Endodermal cell (in vitro differentiated cells): ENCODE data around the gene UGT1A3. TPM values are rescaled to one million over a fixed set of nuclear protein-coding genes. Genes with fewer than 3 reads are reported as not detected.

Experiments used
- DNase-seq: peaks from one replicate; pipeline ENCODE4 v3.0.0-alpha.2; 2017
- H3K27ac ChIP-seq: 2 replicates; pipeline ENCODE4 v1.5.1; 2013; ENCODE audit warnings: mild to moderate bottlenecking, low read depth, low read length, moderate library complexity
- H3K27me3 ChIP-seq: 2 replicates; pipeline ENCODE4 v1.6.1; 2013; ENCODE audit warnings: mild to moderate bottlenecking, low read length, moderate library complexity; ENCODE audit not compliant: insufficient read depth, control insufficient read depth, poor library complexity, severe bottlenecking
- H3K36me3 ChIP-seq: 2 replicates; pipeline ENCODE4 v1.7.0; 2013; ENCODE audit warnings: mild to moderate bottlenecking, low read length, moderate library complexity; ENCODE audit not compliant: control insufficient read depth, insufficient read depth
- H3K4me1 ChIP-seq: one replicate; pipeline ENCODE4 v1.7.0; 2013; ENCODE audit warnings: low read length; ENCODE audit not compliant: control insufficient read depth, insufficient read depth
- H3K4me3 ChIP-seq: 2 replicates; pipeline ENCODE4 v1.5.1; 2013; ENCODE audit warnings: mild to moderate bottlenecking, low read length, moderate library complexity
- H3K9ac ChIP-seq: 2 replicates; pipeline ENCODE4 v1.6.1; 2013; ENCODE audit warnings: mild to moderate bottlenecking, low read length, moderate library complexity; ENCODE audit not compliant: poor library complexity, severe bottlenecking; ENCODE audit errors: extremely low read depth
- H3K9me3 ChIP-seq: 2 replicates; pipeline ENCODE4 v1.6.1; 2013; ENCODE audit warnings: mild to moderate bottlenecking, low read length, moderate library complexity; ENCODE audit not compliant: control insufficient read depth
- H3K27ac Mint-ChIP-seq: 2 replicates; pipeline ENCODE4 v1.8.0; 2020; ENCODE audit warnings: mixed read lengths
- H3K27me3 Mint-ChIP-seq: 2 replicates; pipeline ENCODE4 v1.8.0; 2021; ENCODE audit warnings: mild to moderate bottlenecking, mixed read lengths; ENCODE audit not compliant: insufficient read depth
- H3K36me3 Mint-ChIP-seq: 2 replicates; pipeline ENCODE4 v1.8.0; 2020; ENCODE audit warnings: low read depth, mixed read lengths
- H3K4me1 Mint-ChIP-seq: 2 replicates; pipeline ENCODE4 v1.8.0; 2020; ENCODE audit warnings: mixed read lengths
- H3K4me3 Mint-ChIP-seq: 2 replicates; pipeline ENCODE4 v1.8.0; 2020; ENCODE audit warnings: mild to moderate bottlenecking, moderate library complexity, mixed read lengths
- H3K9me3 Mint-ChIP-seq: 2 replicates; pipeline ENCODE4 v1.8.0; 2020; ENCODE audit warnings: mild to moderate bottlenecking, mixed read lengths
- CTCF ChIP-seq: fragments of 200-600 bp; sonication (generic); conservative IDR thresholded peaks from 2 replicates; pipeline ENCODE4 v1.5.0; 2021; ENCODE audit warnings: antibody characterized with exemption, mild to moderate bottlenecking
- WGBS, 2 experiments: methylation state at CpG; one replicate each; pipeline versions ENCODE4 v1.1.5 to v1.1.7; 2013; ENCODE audit warnings: missing lambda C conversion rate in 2 of 2, mixed read lengths in 1 of 2; ENCODE audit not compliant: insufficient coverage in 1 of 2, insufficient read length in 1 of 2; 5-methylcytosine and 5-hydroxymethylcytosine counted together
- total RNA-seq, 2 donors: library from RNA; stranded (reverse); fragmentation: NEBNext Ultra II Directional in 1 of 2; extraction: Animal tissue kit (Norgen Biotek cat#: 25700) in 1 of 2; gene quantifications; 2 replicates in 1 of 2; 3 replicates in 1 of 2; pipeline ENCODE4 v1.2.1, GENCODE V29; 2021

Gene UGT1A3
- total RNA-seq, 2 donors from 2014 or later = not detected

- H3K27ac Mint-ChIP-seq = no peak overlapping the region
- peaks cover 18% of the 10 kb centered on the region for H3K4me1 Mint-ChIP-seq
- H3K27ac ChIP-seq = no peak overlapping the region
- H3K27me3 ChIP-seq = no peaks in the 10 kb centered on the region
- no peaks in the 10 kb centered on the region for H3K9me3 Mint-ChIP-seq
- H3K36me3 ChIP-seq = no peaks in the 10 kb centered on the region
- H3K4me1 ChIP-seq = no peaks in the 10 kb centered on the region
- no peaks in the 10 kb centered on the region for H3K36me3 Mint-ChIP-seq
- TF ChIP-seq CTCF = no peak
- H3K4me3 ChIP-seq = no peak overlapping the region
- no peaks in the 10 kb centered on the region for H3K27me3 Mint-ChIP-seq
- H3K9ac ChIP-seq = no peak overlapping the region
- no peak overlapping the region for H3K4me3 Mint-ChIP-seq
- WGBS, 2 experiments = 90 to 100% methylated on average over 1 to 5 of the region's 5 CpGs
- no peaks in the 10 kb centered on the region for H3K9me3 ChIP-seq
- DNase-seq = no peak
Measured at GRCh38 chr2:233688341-233688740, 40.5 kb upstream of the UGT1A3 start.

GRCh38 chr2:233689031-233689430 is 39.8 kb upstream of the UGT1A3 start:
- Histone ChIP-seq H3K9me3 (no peaks in the 10 kb centered on the region), H3K27ac (no peak overlapping the region), H3K9ac (no peak overlapping the region), H3K4me3 (no peak overlapping the region), H3K27me3 (no peaks in the 10 kb centered on the region), H3K36me3 (no peaks in the 10 kb centered on the region), H3K4me1 (no peaks in the 10 kb centered on the region)
- no peaks in the 10 kb centered on the region for H3K9me3 Mint-ChIP-seq
- TF ChIP-seq CTCF = no peak
- H3K27me3 Mint-ChIP-seq = no peaks in the 10 kb centered on the region
- no peak overlapping the region for H3K4me3 Mint-ChIP-seq
- H3K27ac Mint-ChIP-seq = no peak overlapping the region
- no peaks in the 10 kb centered on the region for H3K36me3 Mint-ChIP-seq
- no peak for DNase-seq
- peaks cover 18% of the 10 kb centered on the region for H3K4me1 Mint-ChIP-seq

GRCh38 chr2:233689501-233689900 is 39.3 kb upstream of the UGT1A3 start:
- Histone ChIP-seq H3K27me3 (no peaks in the 10 kb centered on the region), H3K9me3 (no peaks in the 10 kb centered on the region), H3K9ac (no peak overlapping the region), H3K27ac (no peak overlapping the region), H3K36me3 (no peaks in the 10 kb centered on the region), H3K4me1 (no peaks in the 10 kb centered on the region), H3K4me3 (no peak overlapping the region)
- 75 to 86% methylated on average over 2 to 3 of the region's 3 CpGs for WGBS, 2 experiments
- Mint-ChIP-seq H3K27ac (no peak overlapping the region), H3K9me3 (no peaks in the 10 kb centered on the region), H3K4me1 (peaks cover 18% of the 10 kb centered on the region), H3K36me3 (no peaks in the 10 kb centered on the region), H3K4me3 (no peak overlapping the region), H3K27me3 (no peaks in the 10 kb centered on the region)
- DNase-seq = no peak
- TF ChIP-seq CTCF = no peak
